ENCODE results near the gene IL1RAP.
"Not testable (repeated sequence)": the region's sequence is repeated elsewhere in the genome, so short reads cannot be mapped to it uniquely, and the experiment has no call there.

IL1RAP gene
- 14.1 to 20.1 (median 18.5) reads per million in 3 experiments for total RNA-seq

- DNase-seq = peak; percentile 88
Measured at GRCh38 chr3:190513409-190514370, at the start of gene IL1RAP. Gene IL1RAP (plus strand): TSS chr3:190514085. CDS start chr3:190564290, 50,205 bp downstream.

GRCh38 chr3:190467922-190468321 lies 46.0 kb upstream of the IL1RAP start:
- no peak for DNase-seq

GRCh38 chr3:190473261-190473660 lies 40.6 kb upstream of the IL1RAP start:
- DNase-seq = not testable (repeated sequence)

- DNase-seq = no peak
Measured at GRCh38 chr3:190481779-190482178, 32.1 kb upstream of the IL1RAP start.

GRCh38 chr3:190485830-190486532 lies 27.9 kb upstream of the IL1RAP start:
- no peak for DNase-seq

- no peak for DNase-seq
Measured at GRCh38 chr3:190486533-190486864, 27.4 kb upstream of the IL1RAP start.

GRCh38 chr3:190486908-190487607 lies 26.8 kb upstream of the IL1RAP start:
- DNase-seq = no peak

GRCh38 chr3:190491533-190492054 lies 22.3 kb upstream of the IL1RAP start:
- DNase-seq = no peak

- no peak for DNase-seq
Measured at GRCh38 chr3:190492129-190492528, 21.8 kb upstream of the IL1RAP start.

GRCh38 chr3:190492966-190493365 lies 20.9 kb upstream of the IL1RAP start:
- no peak for DNase-seq

- DNase-seq = no peak
Measured at GRCh38 chr3:190494907-190495306, 19.0 kb upstream of the IL1RAP start.

GRCh38 chr3:190495354-190495753 lies 18.5 kb upstream of the IL1RAP start:
- DNase-seq = no peak

GRCh38 chr3:190495796-190496195 lies 18.1 kb upstream of the IL1RAP start:
- no peak for DNase-seq

- no peak for DNase-seq
Measured at GRCh38 chr3:190496859-190497258, 17.0 kb upstream of the IL1RAP start.

- DNase-seq = no peak
Measured at GRCh38 chr3:190497811-190498210, 16.1 kb upstream of the IL1RAP start.

GRCh38 chr3:190498293-190498692 lies 15.6 kb upstream of the IL1RAP start:
- DNase-seq = no peak

GRCh38 chr3:190499122-190499521 lies 14.8 kb upstream of the IL1RAP start:
- no peak for DNase-seq

- no peak for DNase-seq
Measured at GRCh38 chr3:190502946-190503345, 10.9 kb upstream of the IL1RAP start.

- DNase-seq = no peak
Measured at GRCh38 chr3:190504354-190505125, 9.3 kb upstream of the IL1RAP start.

GRCh38 chr3:190505381-190506003 lies 8.4 kb upstream of the IL1RAP start:
- DNase-seq = no peak

- DNase-seq = no peak
Measured at GRCh38 chr3:190506271-190506670, 7.6 kb upstream of the IL1RAP start.

- DNase-seq = no peak
Measured at GRCh38 chr3:190512666-190513065, 1.2 kb upstream of the IL1RAP start.
